Stimulated activated CD4-positive, alpha-beta T cell treated with anti-CD3 and anti-CD28 coated beads, Interleukin-1b, Interleukin-23, amount 100 ng/mL, for 24 hours (primary cell): Measurements from ENCODE around the gene TEAD2.
"Not testable (repeated sequence)": the region's sequence is repeated elsewhere in the genome, so short reads cannot be mapped to it uniquely, and the experiment has no call there.

Experiments used
- DNase-seq, 4 experiments: peaks; one replicate each; pipeline ENCODE4 v3.0.0-alpha.2; 2020; ENCODE audit warnings: low read depth in 4 of 4, low spot score in 1 of 4

Gene TEAD2

DNA sequence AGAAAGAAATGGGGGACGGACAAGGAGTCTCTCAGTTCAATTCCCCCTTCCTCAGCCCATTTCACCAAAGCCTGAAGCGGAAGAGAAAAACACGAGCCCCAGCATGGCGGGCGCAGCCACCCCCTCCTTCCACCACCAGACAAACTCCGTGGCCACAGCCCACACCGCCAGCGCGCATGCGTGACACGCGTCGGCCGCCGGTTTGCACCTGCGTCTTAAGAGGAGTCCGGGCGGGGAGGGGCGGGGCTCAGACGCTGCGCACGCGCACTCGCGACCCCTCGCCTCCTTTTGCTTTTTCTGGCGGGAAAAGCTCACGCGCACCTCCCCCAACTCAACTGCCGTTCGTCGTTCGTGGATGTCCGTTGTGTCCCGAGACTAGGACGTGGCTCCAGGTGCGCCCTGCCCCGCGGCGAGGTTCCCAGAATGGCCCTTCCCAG, 25.7 kb upstream of the TEAD2 start, which contains the start of gene KASH5:
Gene KASH5 (plus strand): TSS at position 314 of the 437 bp plus-strand sequence. CDS start 2,635 bp downstream, outside the sequence.
- DNase-seq = peak; percentile 53 to 86 (median 70)

DNA sequence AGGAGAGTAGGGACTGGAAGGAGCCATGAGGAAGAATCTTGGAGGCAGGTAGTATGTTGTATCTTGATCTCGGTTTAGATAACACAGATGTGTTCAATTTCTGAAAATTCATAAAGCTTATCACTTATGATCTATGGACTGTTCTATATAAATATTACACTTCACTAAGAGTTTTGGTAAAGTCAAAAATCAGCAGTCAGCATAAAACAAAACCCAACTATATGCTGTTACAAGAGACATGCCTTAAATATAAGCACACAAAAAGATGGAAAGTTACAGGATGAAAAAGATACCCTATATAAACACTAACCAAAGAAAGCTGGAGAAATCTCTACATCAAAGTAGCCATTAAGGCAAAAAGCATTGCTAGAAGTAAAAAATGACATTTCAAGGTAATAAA, 21.4 kb upstream of the TEAD2 start:
- DNase-seq = no peak

DNA sequence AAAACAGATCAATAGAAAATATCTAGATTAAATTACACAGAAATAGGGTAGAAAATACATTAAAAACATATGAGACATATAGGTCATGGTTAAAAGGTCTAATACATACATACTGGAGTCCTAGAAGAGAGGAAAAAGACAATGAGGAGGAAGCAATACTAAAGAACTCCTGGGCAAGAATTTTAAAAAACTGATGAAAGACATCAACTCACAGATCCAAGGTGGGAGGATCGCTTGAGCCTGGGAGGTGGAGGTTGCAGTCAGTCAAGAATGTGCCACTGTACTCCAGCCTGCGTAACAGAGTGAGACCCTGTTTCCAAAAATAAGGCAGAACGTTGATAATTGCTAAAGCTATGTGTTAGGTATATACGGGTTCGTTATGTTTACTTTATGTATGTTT, 20.4 kb upstream of the TEAD2 start:
- DNase-seq = no peak

DNA sequence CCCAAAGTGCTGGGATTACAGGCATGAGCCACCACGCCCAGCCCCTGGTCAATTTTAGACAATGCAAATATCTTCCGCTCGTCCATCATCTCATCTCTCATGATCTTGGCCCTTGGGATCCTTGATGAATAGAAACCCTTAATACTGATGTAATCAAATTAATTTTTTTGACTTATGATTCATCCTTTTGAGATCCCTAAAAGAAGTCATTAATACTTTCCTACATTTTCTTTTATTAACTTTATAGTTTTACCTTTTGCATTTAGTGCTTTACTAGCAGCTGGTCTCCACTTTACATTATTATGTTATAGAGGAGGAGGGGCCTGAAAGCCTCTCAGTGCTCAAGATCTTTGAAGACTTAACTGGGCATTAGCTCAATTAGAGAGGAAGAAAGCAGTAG, 18.2 kb upstream of the TEAD2 start:
- DNase-seq = no peak

DNA sequence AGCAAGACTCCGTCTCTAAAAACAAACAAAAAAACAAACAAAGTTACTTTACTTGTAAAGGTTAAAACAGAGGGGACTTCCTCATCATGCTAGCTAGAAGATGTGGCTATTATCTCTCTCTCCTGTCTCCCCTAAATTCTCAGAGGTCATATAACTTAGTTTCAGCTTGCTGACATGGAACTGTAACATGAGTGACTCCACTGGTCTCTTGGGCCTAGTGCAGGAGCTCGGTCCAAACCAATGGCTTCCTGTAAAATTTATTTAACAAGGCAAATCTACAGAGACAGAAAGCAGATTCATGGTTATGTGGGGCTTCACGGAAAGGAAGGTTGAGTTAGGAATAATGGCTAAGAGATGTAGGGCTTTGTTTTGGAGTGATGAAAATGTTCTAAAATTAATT, 16.3 kb upstream of the TEAD2 start:
- DNase-seq = no peak

DNA sequence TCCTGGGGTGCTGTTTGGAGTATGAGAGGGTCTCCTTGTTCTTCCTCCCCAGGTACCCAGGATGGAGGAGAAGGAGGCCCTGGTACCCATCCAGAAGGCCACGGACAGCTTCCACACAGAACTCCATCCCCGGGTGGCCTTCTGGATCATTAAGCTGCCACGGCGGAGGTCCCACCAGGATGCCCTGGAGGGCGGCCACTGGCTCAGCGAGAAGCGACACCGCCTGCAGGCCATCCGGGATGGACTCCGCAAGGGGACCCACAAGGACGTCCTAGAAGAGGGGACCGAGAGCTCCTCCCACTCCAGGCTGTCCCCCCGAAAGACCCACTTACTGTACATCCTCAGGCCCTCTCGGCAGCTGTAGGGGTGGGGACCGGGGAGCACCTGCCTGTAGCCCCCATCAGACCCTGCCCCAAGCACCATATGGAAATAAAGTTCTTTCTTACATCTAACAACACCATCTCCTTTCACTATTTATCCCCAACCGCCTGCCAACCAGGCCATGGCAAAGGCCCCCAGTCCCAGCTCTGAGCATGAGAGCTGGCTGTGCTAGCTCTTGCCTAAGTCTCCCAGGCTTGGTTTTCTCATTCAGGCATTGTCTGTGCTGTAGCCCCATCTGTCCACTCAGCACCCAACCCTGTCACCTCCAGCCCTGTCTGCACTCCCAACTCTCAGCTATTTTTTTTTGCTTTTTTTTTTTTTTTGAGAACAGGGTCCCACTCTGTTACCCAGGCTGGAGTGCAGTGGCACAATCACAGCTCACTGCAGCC, 12.6 kb upstream of the TEAD2 start:
- no peak for DNase-seq

DNA sequence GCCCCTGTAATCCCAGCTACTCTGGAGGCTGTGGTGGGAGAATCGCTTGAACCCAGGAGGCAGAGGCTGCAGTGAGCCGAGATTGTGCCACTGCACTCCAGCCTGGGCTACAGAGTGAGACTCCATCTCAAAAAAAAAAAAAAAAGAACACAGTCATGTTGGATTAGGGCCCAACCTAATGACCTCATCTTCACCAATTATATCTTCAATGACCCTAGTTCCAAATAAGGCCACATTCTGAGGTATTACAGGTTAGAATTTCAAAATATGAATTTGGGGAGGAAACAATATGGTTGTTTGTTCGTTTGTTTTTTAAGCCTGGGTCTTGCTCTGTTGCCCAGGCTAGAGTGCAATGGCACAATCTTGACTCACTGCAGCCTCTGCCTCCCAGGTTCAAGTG, 11.0 kb upstream of the TEAD2 start:
- DNase-seq = not testable (repeated sequence)

DNA sequence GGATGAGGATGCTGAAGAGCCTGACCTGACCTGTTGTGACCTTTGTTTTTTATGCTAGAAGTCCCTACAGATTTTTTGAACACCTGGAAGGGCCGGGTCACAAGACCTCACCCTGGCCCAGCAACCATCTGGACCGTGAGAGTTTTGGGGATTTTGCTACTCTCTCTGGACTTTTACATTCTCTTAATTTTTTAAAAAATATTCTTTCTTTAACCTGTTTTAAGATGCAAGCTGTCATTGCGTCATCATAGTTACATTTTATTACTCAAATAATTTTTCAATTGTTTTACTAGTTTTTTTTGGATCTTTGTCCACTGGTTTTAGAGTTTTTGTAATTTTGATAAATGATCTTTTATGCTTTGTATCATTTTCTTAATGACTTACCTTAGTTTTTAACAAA, 9.0 kb upstream of the TEAD2 start:
- no peak for DNase-seq

DNA sequence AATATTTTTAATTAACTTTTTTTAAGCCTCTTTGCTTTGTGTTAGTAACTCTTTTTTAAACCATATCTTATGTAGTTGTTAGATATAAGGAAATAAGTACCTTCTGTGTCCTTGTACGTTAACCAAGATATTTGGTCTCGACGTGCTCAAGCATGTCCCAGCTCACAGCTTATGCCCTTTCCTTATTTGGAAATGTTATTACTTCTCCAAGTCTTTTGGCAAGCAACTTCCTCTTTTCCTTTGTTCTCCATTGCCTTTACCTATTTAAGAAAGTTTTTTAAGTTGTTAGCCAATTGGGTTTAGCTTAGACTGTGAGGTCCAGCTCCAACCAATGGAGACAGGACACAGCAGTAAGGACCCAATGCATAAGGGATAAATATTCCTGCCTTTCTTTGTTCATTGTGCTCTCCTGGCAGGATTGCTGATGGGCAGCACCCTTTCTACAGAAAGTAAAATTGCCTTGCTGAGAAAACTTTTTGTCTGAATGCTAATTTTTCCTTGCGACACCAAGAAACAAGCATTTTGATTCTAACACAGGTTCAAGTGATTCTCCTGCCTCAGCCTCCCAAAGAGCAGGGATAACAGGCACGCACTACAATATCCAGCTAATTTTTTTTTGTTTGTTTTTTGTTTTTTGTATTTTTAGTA, 6.6 kb upstream of the TEAD2 start:
- DNase-seq = no peak

DNA sequence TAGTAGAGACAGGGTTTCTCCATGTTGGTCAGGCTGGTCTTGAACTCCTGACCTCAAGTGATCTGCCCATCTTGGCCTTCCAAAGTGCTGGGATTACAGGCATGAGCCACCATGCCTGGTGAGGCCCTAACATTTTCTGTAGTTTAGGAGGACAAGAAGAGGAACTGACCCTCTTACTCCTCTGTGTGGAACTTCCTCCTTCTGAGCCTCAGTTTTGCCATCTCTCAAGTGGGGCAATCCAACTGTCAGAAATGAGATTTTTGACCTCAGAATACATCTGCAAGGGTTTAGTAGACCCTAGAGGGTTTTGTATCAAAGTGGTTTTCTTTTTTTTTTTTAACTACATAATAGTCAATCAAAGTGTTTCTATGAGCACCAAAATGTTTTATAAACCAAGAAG, 3.9 kb upstream of the TEAD2 start:
- DNase-seq = no peak

DNA sequence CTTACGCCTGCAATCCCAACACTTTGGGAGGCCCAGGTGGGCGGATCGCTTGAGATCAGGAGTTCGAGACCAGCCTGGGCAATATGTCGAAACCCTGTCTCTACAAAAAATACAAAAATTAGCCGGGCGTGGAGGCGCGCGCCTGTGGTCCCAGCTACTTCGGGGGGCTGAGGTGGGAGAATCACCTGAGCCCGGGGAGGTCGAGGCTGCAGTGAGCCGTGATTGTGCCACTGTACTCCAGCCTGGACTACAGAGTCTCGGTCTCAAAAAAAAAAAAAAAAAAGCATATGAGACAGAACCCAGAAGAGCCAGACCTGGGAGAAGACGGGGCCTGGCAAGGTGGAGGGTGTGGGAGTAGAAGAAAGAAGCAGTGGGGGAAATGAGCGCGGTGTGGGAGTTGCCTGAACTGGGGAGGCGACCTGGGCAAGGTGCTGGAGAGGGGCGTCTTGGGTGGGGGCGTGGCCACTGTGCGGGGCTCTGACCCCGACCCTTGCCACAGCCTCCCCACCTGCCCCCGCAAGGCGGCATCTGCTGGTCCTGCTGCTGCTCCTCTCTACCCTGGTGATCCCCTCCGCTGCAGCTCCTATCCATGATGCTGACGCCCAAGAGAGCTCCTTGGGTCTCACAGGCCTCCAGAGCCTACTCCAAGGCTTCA, 2.0 kb upstream of the TEAD2 start:
- DNase-seq = no peak

DNA sequence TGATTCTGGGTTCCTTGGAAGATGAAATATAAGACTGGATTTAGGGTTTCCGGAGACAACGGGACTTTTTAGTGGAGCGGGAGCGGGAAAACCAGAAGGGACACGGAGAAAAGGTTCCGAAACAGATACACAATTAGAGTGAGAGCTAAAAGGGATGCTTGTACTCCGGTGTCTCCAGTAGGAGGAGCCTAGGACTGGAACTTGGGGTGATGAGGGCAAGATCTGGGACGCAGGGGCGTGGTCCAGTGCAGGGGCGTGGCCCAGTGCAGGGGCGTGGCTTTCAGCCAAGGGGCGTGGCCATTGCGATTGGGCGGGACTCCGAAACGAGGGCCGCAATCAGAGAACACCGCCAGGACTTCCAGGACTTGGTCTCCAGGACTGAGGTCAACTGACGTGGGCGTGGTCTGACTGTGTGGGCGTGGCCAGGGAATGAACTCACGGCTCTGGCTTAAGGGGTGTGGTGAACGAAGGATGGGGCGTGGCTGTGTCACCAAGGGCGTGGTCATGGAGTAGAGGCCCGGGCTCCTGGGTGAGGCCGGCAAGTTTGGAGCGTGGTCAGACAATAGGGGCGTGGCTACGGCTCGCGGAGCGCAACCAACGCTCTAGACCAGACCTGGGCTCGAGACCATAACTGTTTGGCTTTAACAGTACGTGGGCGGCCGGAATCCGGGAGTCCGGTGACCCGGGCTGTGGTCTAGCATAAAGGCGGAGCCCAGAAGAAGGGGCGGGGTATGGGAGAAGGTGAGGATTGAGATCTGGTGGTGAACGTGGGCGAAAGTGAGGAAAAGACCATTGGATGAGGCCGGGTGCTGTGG, 1.3 kb upstream of the TEAD2 start, which contains the start of gene DKKL1:
Gene DKKL1 (plus strand): TSS at position 610 of the 815 bp plus-strand sequence. CDS start 122 bp downstream, at position 732.
- DNase-seq = peak; percentile 23 to 76 (median 40)

DNA sequence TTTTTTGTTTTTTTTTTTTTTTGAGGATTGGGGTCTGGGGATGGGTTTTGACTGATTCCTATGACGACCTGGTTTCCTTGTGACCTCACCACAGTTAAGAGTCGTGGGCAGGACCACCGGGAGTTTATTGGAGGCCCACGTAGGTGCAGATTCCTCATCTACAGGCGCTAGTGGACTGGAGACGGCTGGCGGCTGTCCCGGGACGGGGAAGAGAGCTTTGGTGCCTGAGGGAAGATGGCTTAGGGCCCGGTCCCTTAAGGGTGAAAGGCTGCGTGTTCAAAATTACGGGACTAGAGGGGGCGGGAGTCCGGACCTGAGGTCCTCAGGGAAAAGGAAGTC, 682 bp upstream of the TEAD2 start:
- no peak for DNase-seq

DNA sequence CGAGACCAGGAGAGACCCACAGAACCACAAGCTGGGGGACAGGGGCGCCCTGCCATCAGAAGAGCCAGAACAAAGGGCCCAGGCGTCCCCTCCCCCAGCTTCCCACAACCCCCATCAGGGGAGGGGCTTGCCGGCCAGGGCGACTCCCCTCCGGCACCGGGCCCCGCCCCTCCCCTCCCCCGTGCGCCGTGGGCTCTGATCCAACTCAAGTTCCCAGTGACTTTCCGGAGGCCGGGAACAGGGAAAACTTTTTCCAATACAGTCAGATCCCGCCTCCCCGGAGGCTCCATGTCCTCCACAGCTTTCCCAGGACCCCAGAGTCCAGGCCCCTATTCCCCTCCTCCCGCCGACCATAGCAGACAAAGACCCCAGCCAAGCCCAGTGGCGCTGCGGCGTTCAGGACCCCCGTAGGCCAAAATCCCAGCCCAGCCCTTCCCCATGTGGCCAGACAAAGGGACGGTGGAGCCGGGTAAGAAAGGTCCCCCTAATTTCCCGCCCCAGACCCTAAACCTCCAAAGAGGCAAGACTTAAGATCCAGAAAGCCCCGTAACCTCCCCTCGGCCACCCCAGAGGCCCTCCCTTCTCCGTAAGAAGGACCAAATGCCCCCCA, 673 bp downstream of the TEAD2 start:
- DNase-seq = no peak

DNA sequence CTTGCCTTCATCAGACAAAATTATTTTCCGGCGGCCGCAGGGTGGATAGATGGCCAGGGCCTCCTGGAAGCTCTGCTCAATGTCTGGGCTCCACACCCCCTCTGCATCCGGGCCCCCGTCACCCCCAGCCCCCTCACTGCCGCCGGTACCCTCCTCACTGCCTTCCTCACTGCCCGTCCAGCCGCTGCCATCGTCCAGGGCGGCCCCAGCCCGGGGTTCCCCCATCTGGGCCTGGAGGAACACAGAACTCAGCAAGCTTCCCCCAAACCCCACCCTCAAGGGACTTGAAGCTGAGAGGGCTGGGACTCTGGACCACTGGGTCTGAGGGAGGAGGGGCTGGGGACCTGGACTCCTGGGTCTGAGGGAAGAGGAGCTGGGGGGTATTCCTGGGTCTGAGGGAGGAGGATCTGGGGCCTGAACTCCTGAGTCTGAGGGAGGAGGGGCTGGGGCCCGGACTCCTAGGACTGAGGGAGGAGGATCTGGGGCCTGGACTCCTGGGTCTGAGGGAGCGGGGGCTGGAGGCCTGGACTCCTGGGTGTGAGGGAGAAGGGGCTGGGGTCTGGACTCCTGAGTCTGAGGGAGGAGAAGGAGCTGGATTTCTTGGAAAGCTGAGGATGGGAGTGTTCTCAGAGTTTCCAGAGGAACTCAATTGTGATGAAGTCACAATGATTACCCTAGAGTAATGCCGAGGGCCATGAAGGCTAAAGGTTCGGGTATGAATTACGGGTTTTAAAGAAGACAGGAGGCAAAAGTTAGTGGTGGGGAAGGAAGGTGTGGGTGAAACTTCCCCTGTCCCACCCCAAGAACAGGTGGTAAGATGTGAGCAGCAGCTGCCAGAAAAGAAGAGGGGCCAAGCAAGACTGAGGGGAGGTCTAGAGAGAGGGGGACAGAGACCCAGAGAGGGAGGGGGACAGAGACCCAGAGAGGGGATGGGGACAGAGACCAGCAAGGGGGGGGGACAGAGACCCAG, 2.1 kb downstream of the TEAD2 start:
- no peak for DNase-seq

DNA sequence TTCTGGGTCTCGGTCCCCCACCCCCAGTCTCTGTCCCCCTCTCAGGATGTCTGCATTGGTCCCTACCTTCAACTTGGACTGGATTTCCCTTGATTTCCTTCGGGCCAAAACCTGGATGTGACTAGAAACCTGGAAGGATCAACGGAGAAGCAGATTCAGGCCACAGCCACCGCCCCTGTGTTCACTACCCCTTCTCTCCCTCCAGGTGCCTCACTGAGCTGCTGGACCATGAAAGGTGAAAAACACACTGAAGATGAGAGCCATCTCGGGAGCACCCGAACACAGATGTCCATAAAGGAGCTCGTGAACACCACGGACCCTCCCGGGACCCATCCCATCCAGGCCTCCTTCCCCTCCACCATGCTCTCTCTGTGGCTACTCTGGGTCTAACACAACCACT, 5.0 kb downstream of the TEAD2 start:
- no peak for DNase-seq

DNA sequence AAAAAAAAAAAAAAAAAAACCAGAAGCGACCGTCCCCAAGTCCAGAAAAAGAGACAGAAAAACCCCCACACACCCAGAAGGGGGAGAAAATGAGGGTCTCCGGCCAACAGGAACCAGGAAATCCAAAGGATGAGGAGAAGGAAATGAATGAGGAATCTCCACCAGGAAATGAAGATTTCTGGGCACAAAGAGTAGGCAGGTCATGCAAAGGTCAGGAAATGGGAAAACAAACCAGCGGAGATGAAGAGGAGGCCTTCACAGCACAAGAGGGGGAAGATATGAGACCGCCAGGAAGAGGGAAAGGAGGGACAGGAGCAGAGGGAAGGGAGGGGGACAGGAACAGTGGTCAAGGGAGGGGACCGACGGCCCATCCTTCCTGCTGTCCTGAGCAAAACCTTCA, 5.8 kb downstream of the TEAD2 start:
- DNase-seq = no peak

DNA sequence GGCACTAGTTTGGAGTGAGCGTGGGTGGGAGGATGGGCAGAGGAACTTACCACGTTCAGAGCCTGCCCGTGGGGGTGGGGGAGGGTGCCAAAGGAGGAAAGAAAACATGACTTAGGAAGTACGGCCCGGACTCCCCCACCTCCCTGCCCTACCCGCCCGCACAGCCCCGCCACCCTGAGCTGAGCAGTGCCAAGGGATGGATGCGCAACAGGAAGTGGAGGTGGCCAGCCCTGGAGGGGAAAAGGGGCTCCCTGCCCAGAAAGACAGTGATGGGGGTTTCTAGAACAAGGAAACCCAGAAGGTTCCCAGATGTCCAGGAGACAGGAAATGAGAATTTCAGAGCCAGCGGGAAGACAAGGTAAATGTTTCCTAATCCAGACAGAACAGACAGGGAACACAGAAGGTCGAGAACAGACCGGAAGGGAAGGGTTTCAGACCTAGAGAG, 6.3 kb downstream of the TEAD2 start:
- DNase-seq = no peak

DNA sequence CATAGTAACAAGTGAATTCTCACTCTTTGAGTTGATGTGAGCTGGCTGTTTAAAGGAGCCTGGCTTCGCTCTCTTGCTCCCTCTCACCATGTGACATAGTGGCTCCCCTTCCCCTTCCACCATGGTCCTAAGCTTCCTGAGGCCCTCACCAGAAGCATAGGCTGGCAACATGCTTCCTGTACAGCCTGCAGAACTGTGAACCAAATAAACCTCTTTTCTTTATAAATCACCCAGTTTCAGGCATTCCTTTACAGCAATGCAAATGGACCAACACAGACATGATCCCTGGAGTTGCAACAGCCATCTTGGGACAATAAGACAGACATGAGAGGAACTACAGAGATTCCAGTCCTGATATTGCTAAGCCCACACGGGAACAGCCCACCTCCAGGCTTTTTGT, 12.6 kb downstream of the TEAD2 start:
- no peak for DNase-seq
